H9 (cell line): ENCODE measurements around the gene SPIN1. TPM values are rescaled to one million over a fixed set of nuclear protein-coding genes. Genes with fewer than 3 reads are reported as not detected.

Experiments used
- DNase-seq: peaks from one replicate; pipeline ENCODE4 v3.0.0-alpha.2; 2017
- H2AFZ ChIP-seq: one replicate; pipeline ENCODE4 v1.6.1; 2013; ENCODE audit warnings: mild to moderate bottlenecking, low read length, control low read depth, moderate library complexity
- H2AK5ac ChIP-seq: 2 replicates; pipeline ENCODE4 v1.6.1; 2013; ENCODE audit warnings: low read length, control low read depth, mixed read lengths; ENCODE audit not compliant: insufficient read length
- H2BK120ac ChIP-seq: one replicate; pipeline ENCODE4 v1.6.1; 2013; ENCODE audit warnings: low read depth, mild to moderate bottlenecking, low read length, control low read depth, inconsistent platforms; ENCODE audit not compliant: poor library complexity, severe bottlenecking
- H2BK12ac ChIP-seq: 2 replicates; pipeline ENCODE4 v1.6.1; 2013; ENCODE audit warnings: low read length, control low read depth, mixed read lengths, low read depth; ENCODE audit not compliant: insufficient read length
- H2BK15ac ChIP-seq: 2 replicates; pipeline ENCODE4 v1.6.1; 2013; ENCODE audit warnings: low read depth, low read length, control low read depth
- H2BK20ac ChIP-seq: one replicate; pipeline ENCODE4 v1.6.1; 2013; ENCODE audit warnings: low read depth, mild to moderate bottlenecking, low read length, control low read depth, inconsistent platforms; ENCODE audit not compliant: poor library complexity, severe bottlenecking
- H2BK5ac ChIP-seq: 2 replicates; pipeline ENCODE4 v1.6.1; 2013; ENCODE audit warnings: low read length, control low read depth, mixed read lengths; ENCODE audit not compliant: insufficient read length
- H3K14ac ChIP-seq: 2 replicates; pipeline ENCODE4 v1.6.1; 2013; ENCODE audit warnings: low read length, control low read depth; ENCODE audit not compliant: insufficient read depth
- H3K18ac ChIP-seq: 2 replicates; pipeline ENCODE4 v1.6.1; 2013; ENCODE audit warnings: low read depth, mild to moderate bottlenecking, mixed read lengths, low read length, control low read depth; ENCODE audit not compliant: insufficient read length
- H3K23ac ChIP-seq: 2 replicates; pipeline ENCODE4 v1.6.1; 2013; ENCODE audit warnings: low read length, control low read depth, mixed read lengths, low read depth; ENCODE audit not compliant: insufficient read length
- H3K23me2 ChIP-seq: 2 replicates; pipeline ENCODE4 v1.6.1; 2013; ENCODE audit warnings: low read depth, mild to moderate bottlenecking, mixed read lengths, low read length, control low read depth; ENCODE audit not compliant: insufficient read length, poor library complexity, severe bottlenecking
- H3K27ac ChIP-seq: 2 replicates; pipeline ENCODE4 v1.5.1; 2013; ENCODE audit warnings: low read length, control low read depth, mixed read lengths, low read depth; ENCODE audit not compliant: insufficient read length
- H3K27me3 ChIP-seq: 2 replicates; pipeline ENCODE4 v1.6.1; 2013; ENCODE audit warnings: low read length, control low read depth, inconsistent platforms; ENCODE audit not compliant: insufficient read depth
- H3K4ac ChIP-seq: 2 replicates; pipeline ENCODE4 v1.6.1; 2013; ENCODE audit warnings: low read depth, mild to moderate bottlenecking, control low read depth, inconsistent platforms, low read length, moderate library complexity
- H3K4me1 ChIP-seq: 2 replicates; pipeline ENCODE4 v1.6.1; 2013; ENCODE audit warnings: low read length, control low read depth, inconsistent platforms; ENCODE audit not compliant: insufficient read depth
- H3K4me2 ChIP-seq: 2 replicates; pipeline ENCODE4 v1.6.1; 2013; ENCODE audit warnings: low read length, control low read depth, mixed read lengths; ENCODE audit not compliant: insufficient read length, insufficient read depth
- H3K56ac ChIP-seq: 2 replicates; pipeline ENCODE4 v1.6.1; 2013; ENCODE audit warnings: low read depth, mild to moderate bottlenecking, mixed read lengths, low read length, control low read depth; ENCODE audit not compliant: insufficient read length
- H3K79me1 ChIP-seq: 2 replicates; pipeline ENCODE4 v1.6.1; 2013; ENCODE audit warnings: low read depth, mild to moderate bottlenecking, moderate library complexity, low read length, control low read depth, inconsistent platforms; ENCODE audit not compliant: insufficient read depth, poor library complexity, severe bottlenecking
- H3K79me2 ChIP-seq: 2 replicates; pipeline ENCODE4 v1.6.1; 2013; ENCODE audit warnings: low read length, control low read depth, inconsistent platforms; ENCODE audit not compliant: insufficient read depth
- H3K9ac ChIP-seq: 2 replicates; pipeline ENCODE4 v1.6.1; 2013; ENCODE audit warnings: low read length, control low read depth, mixed read lengths; ENCODE audit not compliant: insufficient read length; ENCODE audit errors: extremely low read depth
- H3K9me3 ChIP-seq: one replicate; pipeline ENCODE4 v1.6.1; 2013; ENCODE audit warnings: low read depth, low read length, inconsistent platforms; ENCODE audit not compliant: control insufficient read depth
- H3T11ph ChIP-seq: one replicate; pipeline ENCODE4 v1.6.1; 2013; ENCODE audit warnings: mild to moderate bottlenecking, low read length, control low read depth, inconsistent platforms
- H4K20me1 ChIP-seq: one replicate; pipeline ENCODE4 v1.6.1; 2013; ENCODE audit not compliant: control insufficient read depth, insufficient read length, insufficient read depth
- H4K5ac ChIP-seq: 2 replicates; pipeline ENCODE4 v1.6.1; 2013; ENCODE audit warnings: low read depth, mild to moderate bottlenecking, mixed read lengths, low read length, control low read depth; ENCODE audit not compliant: insufficient read length
- H4K8ac ChIP-seq: replicated peaks from 2 replicates; pipeline ENCODE4 v1.6.1; 2013; ENCODE audit warnings: low read length, control low read depth, mixed read lengths, low read depth; ENCODE audit not compliant: insufficient read length
- H4K91ac ChIP-seq: 2 replicates; pipeline ENCODE4 v1.6.1; 2013; ENCODE audit warnings: low read depth, mild to moderate bottlenecking, moderate library complexity, mixed read lengths, low read length, control low read depth; ENCODE audit not compliant: insufficient read length
- H3K27ac Mint-ChIP-seq, 3 experiments: 2 replicates in 2 of 3; 3 replicates in 1 of 3; pipeline ENCODE4 v1.8.0; 2020 to 2021; ENCODE audit warnings: mixed read lengths in 3 of 3, mild to moderate bottlenecking in 1 of 3, moderate library complexity in 1 of 3
- H3K27me3 Mint-ChIP-seq: 2 replicates; pipeline ENCODE4 v1.8.0; 2021; ENCODE audit warnings: low read depth, mild to moderate bottlenecking, moderate library complexity, mixed read lengths
- H3K36me3 Mint-ChIP-seq, 3 experiments: 2 replicates in 2 of 3; 3 replicates in 1 of 3; pipeline ENCODE4 v1.8.0; 2020 to 2021; ENCODE audit warnings: low read depth in 3 of 3, mixed read lengths in 3 of 3; ENCODE audit not compliant: insufficient read depth in 1 of 3
- H3K4me1 Mint-ChIP-seq, 2 experiments: 2 replicates each; pipeline ENCODE4 v1.8.0; 2020; ENCODE audit warnings: mixed read lengths in 2 of 2
- H3K4me3 Mint-ChIP-seq, 2 experiments: 2 replicates in 1 of 2; 3 replicates in 1 of 2; pipeline ENCODE4 v1.8.0; 2020 to 2021; ENCODE audit warnings: mild to moderate bottlenecking in 2 of 2, mixed read lengths in 2 of 2, moderate library complexity in 1 of 2
- H3K9me3 Mint-ChIP-seq, 2 experiments: 2 replicates in 1 of 2; 3 replicates in 1 of 2; pipeline ENCODE4 v1.8.0; 2020; ENCODE audit warnings: mild to moderate bottlenecking in 2 of 2, mixed read lengths in 2 of 2, moderate library complexity in 1 of 2
- WGBS: extraction: QIAGEN DNeasy Blood & Tissue Kit; methylation state at CpG from one replicate; pipeline ENCODE4 v1.1.7; 2013; ENCODE audit warnings: missing lambda C conversion rate, low lambda C conversion rate, mixed read lengths; ENCODE audit not compliant: insufficient read length; ENCODE audit errors: extremely low coverage; 5-methylcytosine and 5-hydroxymethylcytosine counted together
- total RNA-seq: library from RNA; stranded (reverse); gene quantifications from 2 replicates; pipeline ENCODE4 v1.2.1, GENCODE V29; 2021
- TF ChIP-seq, protein P1 (sequence below): fragments of 200-600 bp; sonication (generic); conservative IDR thresholded peaks from 3 replicates; pipeline ENCODE4 v1.8.0; 2021; ENCODE audit warnings: antibody characterized with exemption, mild to moderate bottlenecking

Gene SPIN1
- total RNA-seq, 1 experiment from 2014 or later: 136 TPM

DNA sequence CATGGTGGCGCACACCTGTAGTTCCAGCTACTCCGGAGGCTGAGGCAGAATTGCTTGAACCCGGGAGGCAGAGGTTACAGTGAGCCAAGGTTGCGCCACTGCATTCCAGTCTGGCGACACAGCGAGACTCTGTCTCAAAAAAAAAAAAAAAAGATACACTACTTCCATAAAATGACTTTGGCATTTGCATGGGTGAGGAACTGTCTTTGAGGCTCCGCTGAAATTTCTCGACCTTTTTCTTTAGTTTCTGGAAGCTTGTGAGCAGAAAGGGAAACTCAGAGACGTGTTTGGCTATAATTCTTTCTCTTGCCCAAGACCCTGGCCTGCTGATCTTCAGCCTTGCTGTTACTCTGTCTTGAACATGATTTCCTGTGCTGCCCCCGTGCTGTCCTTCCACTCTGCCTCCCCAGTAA is 37.3 kb downstream of the SPIN1 start:
- H3K9ac ChIP-seq: no peak overlapping the region
- H2AFZ ChIP-seq: no peak overlapping the region
- no peak overlapping the region for H4K91ac ChIP-seq
- peaks cover 4 to 6% of the 10 kb centered on the region in 2 experiments; a peak in 3 of 5 replicates for H3K9me3 Mint-ChIP-seq
- no peaks in the 10 kb centered on the region for H3K27me3 ChIP-seq
- H3K4me1 Mint-ChIP-seq: peaks cover 29 to 34% of the 10 kb centered on the region in 2 experiments
- H3K14ac ChIP-seq: 0 out of 2 replicates have a peak overlapping the region, but pooled peaks have one; percentile 44
- H2BK5ac ChIP-seq: peak overlapping the region; percentile 62
- no peak overlapping the region for H2BK12ac ChIP-seq
- TF ChIP-seq, protein P1, sequence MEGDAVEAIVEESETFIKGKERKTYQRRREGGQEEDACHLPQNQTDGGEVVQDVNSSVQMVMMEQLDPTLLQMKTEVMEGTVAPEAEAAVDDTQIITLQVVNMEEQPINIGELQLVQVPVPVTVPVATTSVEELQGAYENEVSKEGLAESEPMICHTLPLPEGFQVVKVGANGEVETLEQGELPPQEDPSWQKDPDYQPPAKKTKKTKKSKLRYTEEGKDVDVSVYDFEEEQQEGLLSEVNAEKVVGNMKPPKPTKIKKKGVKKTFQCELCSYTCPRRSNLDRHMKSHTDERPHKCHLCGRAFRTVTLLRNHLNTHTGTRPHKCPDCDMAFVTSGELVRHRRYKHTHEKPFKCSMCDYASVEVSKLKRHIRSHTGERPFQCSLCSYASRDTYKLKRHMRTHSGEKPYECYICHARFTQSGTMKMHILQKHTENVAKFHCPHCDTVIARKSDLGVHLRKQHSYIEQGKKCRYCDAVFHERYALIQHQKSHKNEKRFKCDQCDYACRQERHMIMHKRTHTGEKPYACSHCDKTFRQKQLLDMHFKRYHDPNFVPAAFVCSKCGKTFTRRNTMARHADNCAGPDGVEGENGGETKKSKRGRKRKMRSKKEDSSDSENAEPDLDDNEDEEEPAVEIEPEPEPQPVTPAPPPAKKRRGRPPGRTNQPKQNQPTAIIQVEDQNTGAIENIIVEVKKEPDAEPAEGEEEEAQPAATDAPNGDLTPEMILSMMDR: no peak
- no peak overlapping the region for H3T11ph ChIP-seq
- H2AK5ac ChIP-seq: peak overlapping the region; percentile 87
- DNase-seq: no peak
- H2BK20ac ChIP-seq: no peak overlapping the region
- no peak overlapping the region for H3K27ac ChIP-seq
- peaks cover 5% of the 10 kb centered on the region for H3K9me3 ChIP-seq
- H4K5ac ChIP-seq: no peak overlapping the region
- H4K8ac ChIP-seq: no peak overlapping the region
- H3K18ac ChIP-seq: no peak overlapping the region
- H3K27ac Mint-ChIP-seq: peak overlapping the region in 2 of 3 experiments; percentile 77 to 88; a peak in 5 of 7 replicates
- peaks cover 5% of the 10 kb centered on the region for H3K4me1 ChIP-seq
- H3K23me2 ChIP-seq: no peaks in the 10 kb centered on the region
- no peak overlapping the region for H3K23ac ChIP-seq
- H3K79me1 ChIP-seq: peaks cover 10% of the 10 kb centered on the region
- H3K4me2 ChIP-seq: no peak overlapping the region
- no peaks in the 10 kb centered on the region for H3K27me3 Mint-ChIP-seq
- no peak overlapping the region for H2BK15ac ChIP-seq
- H3K56ac ChIP-seq: no peak overlapping the region
- H2BK120ac ChIP-seq: no peak overlapping the region
- peaks cover 43% of the 10 kb centered on the region; the same call in 1 of the 2 replicates for H3K79me2 ChIP-seq
- peaks cover 17 to 37% (median 32%) of the 10 kb centered on the region in 3 experiments for H3K36me3 Mint-ChIP-seq
- no peaks in the 10 kb centered on the region for H4K20me1 ChIP-seq
- H3K4me3 Mint-ChIP-seq: no peak overlapping the region
- no peak overlapping the region for H3K4ac ChIP-seq
- no CpG with 5 or more reads among the region's 10 CpGs for WGBS
